ENCODE data around the gene GBX1.

Gene GBX1

GRCh38 chr7:151202836-151203235 is 35.3 kb upstream of the GBX1 start:
- FAIRE-seq (no peak), DNase-seq (ENCODE audit: insufficient read length, low spot score) (no peak)
- TF ChIP-seq, protein P1, sequence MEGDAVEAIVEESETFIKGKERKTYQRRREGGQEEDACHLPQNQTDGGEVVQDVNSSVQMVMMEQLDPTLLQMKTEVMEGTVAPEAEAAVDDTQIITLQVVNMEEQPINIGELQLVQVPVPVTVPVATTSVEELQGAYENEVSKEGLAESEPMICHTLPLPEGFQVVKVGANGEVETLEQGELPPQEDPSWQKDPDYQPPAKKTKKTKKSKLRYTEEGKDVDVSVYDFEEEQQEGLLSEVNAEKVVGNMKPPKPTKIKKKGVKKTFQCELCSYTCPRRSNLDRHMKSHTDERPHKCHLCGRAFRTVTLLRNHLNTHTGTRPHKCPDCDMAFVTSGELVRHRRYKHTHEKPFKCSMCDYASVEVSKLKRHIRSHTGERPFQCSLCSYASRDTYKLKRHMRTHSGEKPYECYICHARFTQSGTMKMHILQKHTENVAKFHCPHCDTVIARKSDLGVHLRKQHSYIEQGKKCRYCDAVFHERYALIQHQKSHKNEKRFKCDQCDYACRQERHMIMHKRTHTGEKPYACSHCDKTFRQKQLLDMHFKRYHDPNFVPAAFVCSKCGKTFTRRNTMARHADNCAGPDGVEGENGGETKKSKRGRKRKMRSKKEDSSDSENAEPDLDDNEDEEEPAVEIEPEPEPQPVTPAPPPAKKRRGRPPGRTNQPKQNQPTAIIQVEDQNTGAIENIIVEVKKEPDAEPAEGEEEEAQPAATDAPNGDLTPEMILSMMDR (IDR thresholded peaks at IDR 0.05; ENCODE audit: insufficient read depth, missing control alignments): no peak

DNA sequence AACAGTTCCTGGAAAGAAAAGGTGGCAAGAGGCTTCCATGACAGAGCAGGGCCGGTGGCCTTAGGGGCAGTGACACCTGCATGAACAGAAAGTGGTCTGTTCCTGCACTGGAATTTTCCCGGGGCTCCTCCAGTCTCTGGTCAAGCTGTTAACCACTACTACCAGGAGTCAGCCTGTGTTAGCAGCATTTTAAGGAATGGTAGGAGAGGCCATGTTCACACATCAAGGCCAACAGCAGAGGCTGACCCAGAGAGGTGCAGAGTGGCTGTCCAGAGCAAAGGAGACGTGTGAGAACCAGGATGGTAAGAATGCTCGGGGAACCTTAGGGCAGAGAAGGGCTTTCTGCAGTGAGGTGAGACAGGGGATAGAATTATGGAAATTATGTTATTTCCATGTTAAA is 34.3 kb upstream of the GBX1 start:
- DNase-seq (ENCODE audit: insufficient read length, low spot score) (no peak), FAIRE-seq (no peak)
- TF ChIP-seq, protein P1 (IDR thresholded peaks at IDR 0.05; ENCODE audit: insufficient read depth, missing control alignments): no peak

DNA sequence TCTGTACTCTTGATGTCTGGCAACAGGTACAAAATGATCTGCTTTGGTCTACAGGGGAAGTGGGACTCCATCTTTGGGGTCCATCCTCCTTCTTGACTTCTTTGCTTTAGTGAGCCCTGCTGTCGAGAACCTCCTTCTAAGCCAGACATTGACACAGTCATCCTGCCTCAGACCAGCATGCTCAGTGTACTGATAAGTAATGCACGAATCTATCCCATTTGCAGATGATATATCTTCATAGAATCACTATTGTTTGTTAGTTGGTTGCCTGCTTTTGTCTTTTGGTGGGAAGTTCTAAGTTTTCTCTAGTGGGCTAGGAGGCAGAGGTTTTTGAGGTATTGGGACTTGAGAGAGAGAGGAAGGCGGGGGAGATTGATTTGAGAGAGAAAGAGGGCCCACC is 33.9 kb upstream of the GBX1 start:
- no peak for FAIRE-seq
- DNase-seq (ENCODE audit: insufficient read length, low spot score): no peak

GRCh38 chr7:151198945-151199848 is 31.7 kb upstream of the GBX1 start:
- FAIRE-seq: no peak
- TF ChIP-seq, protein P1 (IDR thresholded peaks at IDR 0.05; ENCODE audit: insufficient read depth, missing control alignments): no peak
- no peak for DNase-seq (ENCODE audit: insufficient read length, low spot score)

More for the DNA sequence above, 33.9 kb upstream of the GBX1 start:
- TF ChIP-seq, protein P1 (IDR thresholded peaks at IDR 0.05; ENCODE audit: insufficient read depth, missing control alignments): no peak

DNA sequence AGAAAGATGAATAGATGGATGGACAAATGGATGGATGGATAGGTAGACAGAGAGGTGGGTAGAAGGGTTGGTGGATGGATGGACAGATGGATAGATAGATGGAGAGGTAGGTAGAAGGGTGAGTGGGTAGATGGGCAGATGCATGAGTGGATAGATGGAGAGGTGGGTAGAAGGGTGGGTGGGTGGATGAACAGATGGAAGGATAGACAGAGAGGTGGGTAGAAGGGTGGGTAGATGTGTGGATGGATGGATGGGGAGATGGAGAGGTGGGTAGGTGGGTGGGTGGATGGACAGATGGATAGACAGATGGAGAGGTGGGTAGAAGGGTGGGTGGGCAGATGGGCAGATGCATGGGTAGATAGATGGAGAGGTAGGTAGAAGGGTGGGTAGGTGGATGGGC is 30.4 kb upstream of the GBX1 start:
- no peak for FAIRE-seq

DNA sequence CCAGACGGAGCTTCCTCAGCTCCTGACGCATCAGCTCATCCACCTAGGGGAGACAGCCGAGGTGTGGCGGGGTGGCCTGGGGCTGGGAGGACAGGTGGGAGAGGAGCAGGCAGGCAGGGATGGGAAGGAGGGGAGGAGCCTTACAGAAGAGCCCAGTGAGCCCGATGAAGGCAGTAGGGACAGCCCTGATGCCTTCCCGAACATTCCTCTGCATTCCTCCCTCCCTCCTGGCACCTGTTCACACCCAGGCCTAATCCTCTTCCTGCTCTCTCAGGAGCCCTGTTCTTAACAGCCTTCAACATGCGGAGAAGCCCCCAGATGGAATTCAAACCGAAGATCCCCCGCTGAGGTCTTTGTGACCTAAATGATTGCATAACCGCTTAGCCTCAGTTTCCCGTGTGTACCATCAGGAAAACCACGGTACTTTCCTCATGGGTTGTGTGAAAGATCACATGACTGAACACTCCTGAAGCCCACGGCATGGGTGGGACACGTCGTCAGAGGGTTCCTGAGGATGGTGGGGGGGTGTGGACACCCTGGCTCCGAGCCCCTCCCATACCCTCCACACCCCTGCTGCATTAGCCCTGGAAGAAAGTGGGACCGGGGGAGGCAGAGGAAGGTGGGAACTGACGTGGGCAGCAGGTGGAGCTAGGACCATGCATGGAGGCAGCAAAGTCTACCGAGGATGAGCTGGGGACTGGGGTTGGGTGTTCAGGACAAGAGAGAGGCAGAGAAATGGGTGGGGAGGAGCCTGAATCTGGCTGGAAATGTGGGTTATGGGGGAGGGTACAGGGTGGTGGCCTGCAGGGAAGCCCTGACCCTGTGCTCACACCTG is 28.3 kb upstream of the GBX1 start:
- DNase-seq (ENCODE audit: insufficient read length, low spot score): no peak
- no peak for FAIRE-seq
- TF ChIP-seq, protein P1 (IDR thresholded peaks at IDR 0.05; ENCODE audit: insufficient read depth, missing control alignments): no peak

More for the DNA sequence above, 30.4 kb upstream of the GBX1 start:
- no peak for DNase-seq (ENCODE audit: insufficient read length, low spot score)
- TF ChIP-seq, protein P1 (IDR thresholded peaks at IDR 0.05; ENCODE audit: insufficient read depth, missing control alignments): no peak

All from D721Med (cell line).